GM08714 (cell line): ENCODE results near the gene PDE9A.
"Not testable (repeated sequence)": the region's sequence is repeated elsewhere in the genome, so short reads cannot be mapped to it uniquely, and the experiment has no call there.

Source experiments
- H3K4me3 ChIP-seq: fragments of 200-500 bp; sonication (Bioruptor generic); 2 replicates; pipeline ENCODE4 v1.5.1; 2014; ENCODE audit warnings: mild to moderate bottlenecking, low read length, inconsistent platforms
- ZNF274 ChIP-seq: IDR thresholded peaks from 2 replicates; pipeline ENCODE4 v1.6.1; 2012; ENCODE audit warnings: mild to moderate bottlenecking, low read depth, low read length

Gene PDE9A

DNA sequence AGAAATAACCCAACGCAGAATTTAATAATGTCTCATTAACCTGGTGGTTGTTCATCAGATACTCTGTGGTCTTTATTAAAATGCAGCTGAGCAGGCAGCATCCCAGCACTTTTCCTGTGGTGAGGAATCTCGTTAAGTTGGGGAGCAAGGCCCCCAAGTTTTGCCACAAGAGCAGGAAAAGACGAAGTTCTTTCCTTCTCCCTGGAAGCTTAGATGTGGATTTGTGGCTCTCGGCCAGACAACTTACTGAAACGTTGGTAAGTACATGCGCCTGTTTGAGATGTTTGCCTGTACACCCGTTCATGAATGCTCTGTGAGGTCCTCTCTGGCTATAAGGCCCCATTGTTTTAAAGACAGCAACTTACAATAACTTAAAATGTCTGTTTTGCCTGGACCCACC, 34.3 kb upstream of the PDE9A start:
- H3K4me3 ChIP-seq: no peak overlapping the region
- TF ChIP-seq ZNF274: no peak

DNA sequence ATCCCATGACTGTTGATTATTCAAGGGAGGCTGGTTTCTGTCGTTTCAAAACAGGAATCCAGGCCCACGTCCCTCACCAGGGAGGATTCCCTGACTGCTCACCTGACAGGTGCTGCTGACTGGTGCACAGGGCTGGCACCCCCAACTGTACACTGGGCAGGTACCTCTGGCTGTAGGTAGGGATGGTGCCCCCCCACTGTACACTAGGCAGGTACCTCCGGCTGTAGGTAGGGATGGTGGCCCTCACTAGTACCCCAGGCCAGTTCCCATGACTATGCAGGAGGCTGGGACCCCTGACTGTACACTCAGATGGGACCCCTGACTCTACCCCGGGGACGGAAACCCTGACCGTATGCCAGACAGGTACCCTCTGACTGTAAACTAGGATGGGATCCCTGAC, 33.6 kb upstream of the PDE9A start:
- H3K4me3 ChIP-seq: no peak overlapping the region
- no peak for TF ChIP-seq ZNF274

- no peak overlapping the region for H3K4me3 ChIP-seq
- no peak for TF ChIP-seq ZNF274
These were observed 32.1 kb upstream of the PDE9A start for GRCh38 chr21:42621166-42621818.

DNA sequence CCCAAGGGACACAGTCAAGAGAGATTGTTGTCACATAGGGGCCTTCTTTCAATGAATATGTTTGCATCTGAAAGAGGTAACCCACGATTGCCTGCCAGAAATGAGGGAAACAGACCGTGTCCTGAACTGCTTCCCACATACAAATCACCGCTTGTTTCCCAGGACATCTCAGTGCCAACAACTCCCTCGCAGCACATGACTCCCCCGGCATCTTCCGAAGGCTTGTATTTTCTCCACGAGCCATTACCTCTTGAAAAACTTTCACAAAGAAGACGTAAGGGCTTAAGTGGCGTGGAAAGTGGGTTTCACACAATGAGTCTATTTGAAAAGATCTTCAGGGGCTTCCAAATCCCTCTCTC, 31.6 kb upstream of the PDE9A start:
- no peak for TF ChIP-seq ZNF274
- no peak overlapping the region for H3K4me3 ChIP-seq

GRCh38 chr21:42622284-42622683, 31.1 kb upstream of the PDE9A start:
- no peak for TF ChIP-seq ZNF274
- no peak overlapping the region for H3K4me3 ChIP-seq

DNA sequence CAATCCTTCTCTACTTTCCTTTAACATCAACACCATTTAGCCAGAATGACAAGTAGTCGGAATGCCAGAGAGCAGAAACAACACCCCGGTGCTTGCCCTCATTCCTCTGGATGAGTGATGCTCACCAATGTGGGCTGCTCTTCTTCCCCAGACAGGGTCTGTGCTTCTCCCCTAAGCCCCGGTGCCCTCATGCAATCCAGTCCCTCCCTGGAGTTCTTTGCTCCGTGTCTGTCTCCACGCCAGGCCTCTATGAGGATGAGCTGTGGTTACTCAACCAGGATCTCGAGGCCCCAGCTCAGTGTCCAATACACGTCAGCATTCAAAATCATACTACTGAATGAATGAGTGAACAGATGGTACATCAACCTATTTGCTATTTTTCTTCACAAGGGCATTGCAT, 29.7 kb upstream of the PDE9A start:
- no peak overlapping the region for H3K4me3 ChIP-seq
- no peak for TF ChIP-seq ZNF274

DNA sequence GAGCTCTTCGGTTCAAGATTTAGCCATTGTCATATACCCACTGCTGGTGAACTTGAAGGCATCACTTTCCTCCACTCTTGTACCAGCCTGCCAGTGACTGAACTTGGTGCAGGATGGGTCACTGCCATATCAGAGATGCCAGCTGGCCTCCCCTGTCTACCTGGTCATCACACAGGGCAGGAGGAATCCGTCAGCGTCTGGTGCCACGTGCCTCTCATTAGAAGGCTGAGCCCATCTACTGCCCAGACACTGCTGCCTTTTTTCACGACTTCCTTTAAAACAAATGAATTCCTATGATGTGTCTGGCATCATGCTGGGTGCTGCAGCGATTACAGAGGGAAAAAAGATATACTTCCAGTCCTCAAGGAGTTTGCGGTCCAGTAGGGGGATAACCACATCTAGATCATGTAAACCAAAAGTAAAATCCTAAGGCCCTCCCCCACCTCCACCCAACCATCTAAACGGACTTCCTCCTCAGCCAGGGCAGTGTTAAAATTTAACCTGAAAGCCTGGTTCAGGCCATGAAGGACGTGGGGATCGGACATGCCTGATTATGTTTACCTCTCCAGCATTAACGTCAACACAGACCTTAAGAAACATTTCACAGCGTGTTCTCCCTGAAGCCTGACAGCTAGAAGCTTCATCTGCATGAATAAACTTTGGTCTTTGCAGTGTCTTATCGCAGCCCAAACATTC, 29.2 kb upstream of the PDE9A start:
- no peak for TF ChIP-seq ZNF274

DNA sequence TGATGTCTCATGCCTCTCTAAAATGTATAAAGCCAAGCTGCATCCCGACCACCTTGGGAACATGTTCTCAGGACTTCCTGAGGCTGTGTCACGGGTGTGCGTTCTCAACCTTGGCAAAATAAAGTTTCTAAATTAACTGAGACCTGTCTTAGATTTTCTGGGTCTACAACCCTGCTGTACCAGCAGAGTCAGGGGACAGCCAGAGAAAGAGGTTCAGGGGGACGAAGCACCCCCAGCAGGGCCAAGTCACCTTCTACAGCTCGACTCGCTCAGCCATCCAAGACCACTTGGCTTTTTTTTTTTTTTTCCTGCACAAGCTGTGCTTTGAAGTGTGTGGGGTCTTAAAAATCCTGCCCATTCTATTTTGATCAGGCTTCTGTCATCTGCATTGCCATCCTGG, 28.5 kb upstream of the PDE9A start:
- no peak overlapping the region for H3K4me3 ChIP-seq
- TF ChIP-seq ZNF274: no peak

More for the DNA sequence above, 29.2 kb upstream of the PDE9A start:
- no peak overlapping the region for H3K4me3 ChIP-seq

DNA sequence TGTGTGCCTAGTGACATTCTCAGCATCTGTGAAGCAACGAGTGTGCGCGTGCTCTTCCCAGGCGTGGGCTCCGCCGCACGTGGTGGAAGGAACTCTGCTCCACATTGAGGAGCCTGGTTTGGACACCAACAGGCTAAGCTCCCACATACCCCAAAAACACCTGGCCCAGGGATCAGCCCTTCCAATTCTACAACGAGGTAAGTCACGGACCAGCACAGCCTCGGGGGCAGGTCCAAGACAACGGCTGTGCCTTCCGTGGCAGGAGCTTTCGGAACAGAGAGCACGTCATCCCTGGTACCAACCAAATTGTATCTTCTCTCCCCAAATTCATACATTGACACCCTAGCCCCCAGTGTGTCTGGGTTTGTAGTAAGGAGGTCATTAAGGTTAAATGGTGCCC, 27.2 kb upstream of the PDE9A start:
- no peak for TF ChIP-seq ZNF274
- H3K4me3 ChIP-seq: no peak overlapping the region

- no peak for TF ChIP-seq ZNF274
- no peak overlapping the region for H3K4me3 ChIP-seq
These were observed 25.7 kb upstream of the PDE9A start for GRCh38 chr21:42627527-42628289.

- not testable (repeated sequence) for H3K4me3 ChIP-seq
These were observed 24.9 kb upstream of the PDE9A start for GRCh38 chr21:42628466-42629061.

GRCh38 chr21:42629933-42630589, 23.4 kb upstream of the PDE9A start:
- H3K4me3 ChIP-seq: no peak overlapping the region
- TF ChIP-seq ZNF274: no peak

GRCh38 chr21:42630626-42631025, 22.8 kb upstream of the PDE9A start:
- H3K4me3 ChIP-seq: no peak overlapping the region
- TF ChIP-seq ZNF274: no peak

DNA sequence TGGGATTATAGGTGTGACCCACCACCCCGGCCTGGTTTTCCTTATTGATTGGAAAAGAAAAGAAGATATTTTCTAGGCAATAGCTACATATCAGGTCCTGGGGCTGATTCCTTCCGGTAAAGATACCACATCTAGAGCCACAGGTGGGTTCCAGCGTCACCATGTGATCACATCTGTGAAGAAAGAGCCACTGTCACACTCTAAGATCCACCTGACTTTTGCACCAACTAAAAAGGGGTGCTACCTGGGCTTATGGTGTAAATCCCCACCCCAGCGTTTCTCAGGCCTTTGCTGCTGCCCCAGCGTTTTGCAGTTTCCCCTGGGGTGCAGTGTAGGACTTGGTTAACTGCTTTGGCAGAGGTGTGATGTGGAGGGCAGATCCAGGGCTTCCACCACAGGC, 22.3 kb upstream of the PDE9A start:
- H3K4me3 ChIP-seq: no peak overlapping the region
- TF ChIP-seq ZNF274: no peak
